Endodermal cell (in vitro differentiated cells): ENCODE data around the gene LIN37. TPM values are rescaled to one million over a fixed set of nuclear protein-coding genes. Genes with fewer than 3 reads are reported as not detected.

Experiments
- DNase-seq: peaks from one replicate; pipeline ENCODE4 v3.0.0-alpha.2; 2017
- H3K27ac ChIP-seq: 2 replicates; pipeline ENCODE4 v1.5.1; 2013; ENCODE audit warnings: mild to moderate bottlenecking, low read depth, low read length, moderate library complexity
- H3K27me3 ChIP-seq: 2 replicates; pipeline ENCODE4 v1.6.1; 2013; ENCODE audit warnings: mild to moderate bottlenecking, low read length, moderate library complexity; ENCODE audit not compliant: insufficient read depth, control insufficient read depth, poor library complexity, severe bottlenecking
- H3K36me3 ChIP-seq: 2 replicates; pipeline ENCODE4 v1.7.0; 2013; ENCODE audit warnings: mild to moderate bottlenecking, low read length, moderate library complexity; ENCODE audit not compliant: control insufficient read depth, insufficient read depth
- H3K4me1 ChIP-seq: one replicate; pipeline ENCODE4 v1.7.0; 2013; ENCODE audit warnings: low read length; ENCODE audit not compliant: control insufficient read depth, insufficient read depth
- H3K4me3 ChIP-seq: 2 replicates; pipeline ENCODE4 v1.5.1; 2013; ENCODE audit warnings: mild to moderate bottlenecking, low read length, moderate library complexity
- H3K9ac ChIP-seq: 2 replicates; pipeline ENCODE4 v1.6.1; 2013; ENCODE audit warnings: mild to moderate bottlenecking, low read length, moderate library complexity; ENCODE audit not compliant: poor library complexity, severe bottlenecking; ENCODE audit errors: extremely low read depth
- H3K9me3 ChIP-seq: 2 replicates; pipeline ENCODE4 v1.6.1; 2013; ENCODE audit warnings: mild to moderate bottlenecking, low read length, moderate library complexity; ENCODE audit not compliant: control insufficient read depth
- H3K27ac Mint-ChIP-seq: 2 replicates; pipeline ENCODE4 v1.8.0; 2020; ENCODE audit warnings: mixed read lengths
- H3K27me3 Mint-ChIP-seq: 2 replicates; pipeline ENCODE4 v1.8.0; 2021; ENCODE audit warnings: mild to moderate bottlenecking, mixed read lengths; ENCODE audit not compliant: insufficient read depth
- H3K36me3 Mint-ChIP-seq: 2 replicates; pipeline ENCODE4 v1.8.0; 2020; ENCODE audit warnings: low read depth, mixed read lengths
- H3K4me1 Mint-ChIP-seq: 2 replicates; pipeline ENCODE4 v1.8.0; 2020; ENCODE audit warnings: mixed read lengths
- H3K4me3 Mint-ChIP-seq: 2 replicates; pipeline ENCODE4 v1.8.0; 2020; ENCODE audit warnings: mild to moderate bottlenecking, moderate library complexity, mixed read lengths
- H3K9me3 Mint-ChIP-seq: 2 replicates; pipeline ENCODE4 v1.8.0; 2020; ENCODE audit warnings: mild to moderate bottlenecking, mixed read lengths
- WGBS, 2 experiments: methylation state at CpG; one replicate each; pipeline versions ENCODE4 v1.1.5 to v1.1.7; 2013; ENCODE audit warnings: missing lambda C conversion rate in 2 of 2, mixed read lengths in 1 of 2; ENCODE audit not compliant: insufficient coverage in 1 of 2, insufficient read length in 1 of 2; 5-methylcytosine and 5-hydroxymethylcytosine counted together
- total RNA-seq, 2 donors: library from RNA; stranded (reverse); fragmentation: NEBNext Ultra II Directional in 1 of 2; extraction: Animal tissue kit (Norgen Biotek cat#: 25700) in 1 of 2; gene quantifications; 2 replicates in 1 of 2; 3 replicates in 1 of 2; pipeline ENCODE4 v1.2.1, GENCODE V29; 2021
- TF ChIP-seq, protein P1 (sequence below): fragments of 200-600 bp; sonication (generic); conservative IDR thresholded peaks from 2 replicates; pipeline ENCODE4 v1.5.0; 2021; ENCODE audit warnings: antibody characterized with exemption, mild to moderate bottlenecking

Gene LIN37
- total RNA-seq, 2 donors from 2014 or later, result 6.6 to 7.6 TPM

GRCh38 chr19:35733180-35734125 lies 14.9 kb upstream of the LIN37 start:
- H3K36me3 Mint-ChIP-seq, result peaks cover 73% of the 10 kb centered on the region
- TF ChIP-seq, protein P1, sequence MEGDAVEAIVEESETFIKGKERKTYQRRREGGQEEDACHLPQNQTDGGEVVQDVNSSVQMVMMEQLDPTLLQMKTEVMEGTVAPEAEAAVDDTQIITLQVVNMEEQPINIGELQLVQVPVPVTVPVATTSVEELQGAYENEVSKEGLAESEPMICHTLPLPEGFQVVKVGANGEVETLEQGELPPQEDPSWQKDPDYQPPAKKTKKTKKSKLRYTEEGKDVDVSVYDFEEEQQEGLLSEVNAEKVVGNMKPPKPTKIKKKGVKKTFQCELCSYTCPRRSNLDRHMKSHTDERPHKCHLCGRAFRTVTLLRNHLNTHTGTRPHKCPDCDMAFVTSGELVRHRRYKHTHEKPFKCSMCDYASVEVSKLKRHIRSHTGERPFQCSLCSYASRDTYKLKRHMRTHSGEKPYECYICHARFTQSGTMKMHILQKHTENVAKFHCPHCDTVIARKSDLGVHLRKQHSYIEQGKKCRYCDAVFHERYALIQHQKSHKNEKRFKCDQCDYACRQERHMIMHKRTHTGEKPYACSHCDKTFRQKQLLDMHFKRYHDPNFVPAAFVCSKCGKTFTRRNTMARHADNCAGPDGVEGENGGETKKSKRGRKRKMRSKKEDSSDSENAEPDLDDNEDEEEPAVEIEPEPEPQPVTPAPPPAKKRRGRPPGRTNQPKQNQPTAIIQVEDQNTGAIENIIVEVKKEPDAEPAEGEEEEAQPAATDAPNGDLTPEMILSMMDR, result no peak
- no peak overlapping the region for H3K27ac ChIP-seq
- DNase-seq, result no peak
- no peak overlapping the region for H3K9ac ChIP-seq
- H3K4me3 Mint-ChIP-seq, result no peak overlapping the region
- H3K27ac Mint-ChIP-seq, result no peak overlapping the region
- WGBS, 2 experiments, result 97 to 98% methylated on average over 15 to 32 of the region's 35 CpGs
- no peaks in the 10 kb centered on the region for H3K4me1 ChIP-seq
- H3K27me3 Mint-ChIP-seq, result no peaks in the 10 kb centered on the region
- peaks cover 75% of the 10 kb centered on the region for H3K36me3 ChIP-seq
- H3K9me3 Mint-ChIP-seq, result no peaks in the 10 kb centered on the region
- no peaks in the 10 kb centered on the region for H3K4me1 Mint-ChIP-seq
- H3K27me3 ChIP-seq, result no peaks in the 10 kb centered on the region
- no peak overlapping the region for H3K4me3 ChIP-seq
- H3K9me3 ChIP-seq, result no peaks in the 10 kb centered on the region

- H3K4me1 ChIP-seq, result no peaks in the 10 kb centered on the region
- Mint-ChIP-seq H3K27me3 (no peaks in the 10 kb centered on the region), H3K9me3 (no peaks in the 10 kb centered on the region), H3K4me3 (no peak overlapping the region), H3K36me3 (peaks cover 69% of the 10 kb centered on the region), H3K4me1 (no peaks in the 10 kb centered on the region), H3K27ac (no peak overlapping the region)
- H3K9me3 ChIP-seq, result no peaks in the 10 kb centered on the region
- H3K4me3 ChIP-seq, result no peak overlapping the region
- no peak for DNase-seq
- no peaks in the 10 kb centered on the region for H3K27me3 ChIP-seq
- no peak overlapping the region for H3K27ac ChIP-seq
- 95 to 97% methylated on average over 8 of the region's 8 CpGs for WGBS, 2 experiments
- no peak overlapping the region for H3K9ac ChIP-seq
- peaks cover 76% of the 10 kb centered on the region for H3K36me3 ChIP-seq
- TF ChIP-seq, protein P1, result no peak
Observed at GRCh38 chr19:35734273-35734672, 14.1 kb upstream of the LIN37 start.

GRCh38 chr19:35734889-35735288 lies 13.5 kb upstream of the LIN37 start:
- Mint-ChIP-seq H3K4me1 (no peaks in the 10 kb centered on the region), H3K27ac (no peak overlapping the region), H3K36me3 (peaks cover 63% of the 10 kb centered on the region), H3K9me3 (no peaks in the 10 kb centered on the region), H3K4me3 (no peak overlapping the region), H3K27me3 (no peaks in the 10 kb centered on the region)
- H3K9me3 ChIP-seq, result no peaks in the 10 kb centered on the region
- H3K27me3 ChIP-seq, result no peaks in the 10 kb centered on the region
- H3K4me1 ChIP-seq, result no peaks in the 10 kb centered on the region
- no peak overlapping the region for H3K9ac ChIP-seq
- no peak for DNase-seq
- H3K4me3 ChIP-seq, result no peak overlapping the region
- TF ChIP-seq, protein P1, result no peak
- no peak overlapping the region for H3K27ac ChIP-seq
- WGBS, 2 experiments, result 91 to 98% methylated on average over 4 to 5 of the region's 5 CpGs
- peaks cover 72% of the 10 kb centered on the region for H3K36me3 ChIP-seq
